ENCODE data around the gene TNNC1.

The TNNC1 gene

GRCh38 chr3:52406231-52406661 lies 47.6 kb downstream of the TNNC1 start:
- H3K4me3 ChIP-seq (ENCODE audit: low read depth, low read length) = no peak overlapping the region
- no peak for DNase-seq (ENCODE audit: low read depth)

- H3K4me3 ChIP-seq (ENCODE audit: low read depth, low read length) = no peak overlapping the region
- DNase-seq (ENCODE audit: low read depth) = no peak
These were observed 48.2 kb downstream of the TNNC1 start for GRCh38 chr3:52405601-52406110.

DNA sequence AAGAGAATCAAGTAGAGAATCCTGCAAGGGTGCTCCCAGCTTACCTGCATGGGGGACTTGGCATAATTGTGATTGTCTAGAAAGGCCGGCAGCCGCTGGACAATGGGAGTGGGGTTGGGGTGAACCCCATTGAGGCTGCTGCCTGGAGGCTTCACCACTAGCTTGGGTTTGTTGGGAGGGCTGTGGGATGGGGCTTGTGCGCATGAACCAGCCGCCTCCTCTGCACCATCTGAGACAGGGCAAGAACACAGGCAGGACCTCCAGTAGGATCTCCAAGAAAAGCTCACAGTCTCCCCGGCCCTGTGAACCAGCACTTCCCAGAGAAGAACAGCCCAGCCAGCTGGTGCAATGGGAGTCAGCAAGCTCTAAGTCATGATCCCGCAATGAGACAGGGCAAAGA lies 48.8 kb downstream of the TNNC1 start:
- DNase-seq (ENCODE audit: low read depth) = no peak
- H3K4me3 ChIP-seq (ENCODE audit: low read depth, low read length) = no peak overlapping the region

DNA sequence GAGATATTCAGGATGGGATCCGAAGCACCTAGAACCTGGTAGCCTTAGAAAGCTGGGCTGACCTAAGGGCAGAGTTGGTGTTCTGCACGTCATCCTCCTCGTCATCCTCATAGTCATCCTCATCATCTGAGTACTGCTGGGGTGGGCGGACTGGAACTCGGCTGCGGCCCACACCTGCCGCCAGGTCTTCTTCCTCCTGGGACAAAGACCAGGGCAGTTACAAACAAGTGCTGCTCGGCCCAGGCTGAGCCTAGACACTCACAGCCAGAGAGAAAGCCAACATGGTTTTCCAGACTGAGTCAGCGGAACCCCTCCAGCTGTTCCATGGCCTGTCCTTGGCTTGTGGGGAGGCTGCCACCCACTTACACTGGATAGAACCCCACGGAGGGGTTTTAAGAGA lies 49.5 kb downstream of the TNNC1 start:
- DNase-seq (ENCODE audit: low read depth) = no peak
- no peak overlapping the region for H3K4me3 ChIP-seq (ENCODE audit: low read depth, low read length)

GRCh38 chr3:52403955-52404354 lies 49.9 kb downstream of the TNNC1 start:
- DNase-seq (ENCODE audit: low read depth) = no peak
- H3K4me3 ChIP-seq (ENCODE audit: low read depth, low read length) = no peak overlapping the region

- no peak overlapping the region for H3K4me3 ChIP-seq (ENCODE audit: low read depth, low read length)
These were observed 50.5 kb downstream of the TNNC1 start for GRCh38 chr3:52403271-52403841.

GRCh38 chr3:52402706-52403270 lies 51.1 kb downstream of the TNNC1 start:
- no peak overlapping the region for H3K4me3 ChIP-seq (ENCODE audit: low read depth, low read length)
- DNase-seq (ENCODE audit: low read depth) = no peak

More at GRCh38 chr3:52403271-52403841, 50.5 kb downstream of the TNNC1 start:
- no peak for DNase-seq (ENCODE audit: low read depth)

- DNase-seq (ENCODE audit: low read depth) = no peak
- no peak overlapping the region for H3K4me3 ChIP-seq (ENCODE audit: low read depth, low read length)
These were observed 51.7 kb downstream of the TNNC1 start for GRCh38 chr3:52402101-52402521.

DNA sequence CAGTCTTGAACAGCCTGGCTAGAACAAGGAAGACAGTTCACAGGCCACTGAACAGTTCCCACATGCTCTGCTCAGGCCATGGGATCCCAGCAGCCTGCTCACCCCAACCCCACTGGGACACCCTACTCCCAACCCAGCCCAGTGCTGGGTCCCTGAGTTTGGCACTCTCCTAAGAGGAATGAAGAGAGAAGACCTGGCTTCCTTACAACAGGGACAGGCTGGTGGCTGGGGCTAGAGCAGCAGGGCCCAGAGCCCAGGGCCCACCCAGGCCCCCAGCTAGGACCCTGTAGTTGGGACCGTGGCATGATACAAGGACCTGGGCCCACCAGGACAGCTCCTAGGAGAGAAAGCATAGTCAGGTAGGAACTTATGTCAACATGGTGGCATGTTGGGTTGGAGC lies 52.3 kb downstream of the TNNC1 start:
- DNase-seq (ENCODE audit: low read depth) = no peak
- no peak overlapping the region for H3K4me3 ChIP-seq (ENCODE audit: low read depth, low read length)
